GM21528 (cell line): ENCODE measurements around the gene NME3.

ENCODE experiments used
- ATAC-seq: cut with Tn5 transposase; IDR thresholded peaks from one replicate; pipeline ENCODE4 v1.9.1; 2021; ENCODE audit warnings: mild to moderate bottlenecking, moderate library complexity; ENCODE audit not compliant: unreplicated experiment, low FRiP score

NME3 gene

GRCh38 chr16:1770328-1771187 is 785 bp downstream of the NME3 start:
- ATAC-seq, result no peak

DNA sequence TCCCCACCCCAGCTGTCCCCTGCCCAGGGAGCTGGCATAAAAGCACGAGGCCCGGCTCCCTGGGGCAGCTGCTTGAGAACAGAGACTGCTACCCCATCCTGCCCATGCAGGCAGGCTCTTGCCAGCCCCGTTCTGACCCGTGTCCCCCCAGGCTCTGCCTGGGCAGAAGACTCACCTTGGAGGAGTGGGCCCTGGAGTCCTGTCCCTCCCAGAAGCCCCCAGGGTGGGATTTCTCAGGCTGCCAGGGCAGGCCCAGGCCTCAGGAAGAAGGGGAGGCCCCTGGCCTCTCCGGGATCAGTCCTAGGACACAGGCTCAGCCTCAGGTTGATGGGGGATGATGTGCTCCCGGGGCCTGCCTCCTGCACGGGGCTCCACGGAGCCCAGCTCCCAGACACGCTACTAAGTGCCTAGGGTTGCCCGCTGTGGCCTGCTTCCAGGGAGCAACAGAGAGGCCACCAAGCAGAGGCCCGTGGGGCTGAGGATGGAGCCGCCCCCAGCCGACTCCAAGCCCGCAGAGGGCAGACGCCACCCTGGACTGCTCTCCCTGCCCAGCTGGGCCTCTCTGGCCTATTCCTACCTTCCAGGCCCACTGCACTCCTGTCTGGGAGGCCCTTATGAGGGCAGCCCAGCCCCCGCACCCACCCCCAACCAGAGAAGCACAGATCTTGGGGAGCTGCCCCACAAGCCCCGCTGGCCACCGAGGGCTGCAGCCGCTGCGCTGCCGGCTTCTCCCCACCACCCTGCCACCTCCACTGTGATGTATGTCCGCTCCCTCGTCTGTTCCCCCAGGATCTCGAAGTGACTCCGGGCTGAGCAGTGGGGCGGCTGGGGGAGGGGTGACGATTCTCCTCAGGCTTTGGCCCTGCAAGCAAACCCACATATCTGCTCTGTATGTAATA is 1.7 kb downstream of the NME3 start:
- no peak for ATAC-seq

DNA sequence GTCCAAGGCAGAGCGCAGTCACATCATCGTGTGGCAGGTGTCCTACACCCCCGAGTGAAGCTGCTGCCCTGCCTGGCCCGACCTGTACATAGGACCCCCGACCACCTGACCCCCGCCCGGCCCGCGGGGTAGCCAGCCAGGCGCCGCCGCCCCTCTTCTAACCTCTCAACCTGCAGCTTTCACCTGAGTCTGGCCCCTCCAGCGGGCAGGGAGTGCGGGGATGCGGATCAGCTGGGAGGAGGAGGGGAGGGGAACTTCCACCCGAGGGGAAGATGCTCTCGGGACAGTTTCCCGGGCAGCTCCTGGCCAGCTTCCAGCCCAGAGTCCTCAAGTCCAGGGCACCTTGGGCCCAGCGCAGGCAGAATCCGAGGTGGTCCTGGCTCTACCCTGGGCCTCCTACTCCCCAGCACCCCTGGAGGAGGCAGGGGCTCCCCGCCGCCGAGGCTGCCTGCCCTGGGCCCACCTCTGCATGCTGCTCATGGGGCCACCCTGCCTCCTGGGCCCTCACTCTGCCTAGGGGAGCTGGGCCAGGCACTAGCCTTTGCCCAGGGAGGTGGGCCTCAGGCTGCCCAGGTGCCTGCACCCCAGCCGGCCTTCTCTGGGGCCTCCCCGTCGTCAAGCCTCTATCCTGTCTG is 2.5 kb downstream of the NME3 start:
- ATAC-seq, result no peak

- no peak for ATAC-seq
Measured at GRCh38 chr16:1768061-1768766, 3.1 kb downstream of the NME3 start.

DNA sequence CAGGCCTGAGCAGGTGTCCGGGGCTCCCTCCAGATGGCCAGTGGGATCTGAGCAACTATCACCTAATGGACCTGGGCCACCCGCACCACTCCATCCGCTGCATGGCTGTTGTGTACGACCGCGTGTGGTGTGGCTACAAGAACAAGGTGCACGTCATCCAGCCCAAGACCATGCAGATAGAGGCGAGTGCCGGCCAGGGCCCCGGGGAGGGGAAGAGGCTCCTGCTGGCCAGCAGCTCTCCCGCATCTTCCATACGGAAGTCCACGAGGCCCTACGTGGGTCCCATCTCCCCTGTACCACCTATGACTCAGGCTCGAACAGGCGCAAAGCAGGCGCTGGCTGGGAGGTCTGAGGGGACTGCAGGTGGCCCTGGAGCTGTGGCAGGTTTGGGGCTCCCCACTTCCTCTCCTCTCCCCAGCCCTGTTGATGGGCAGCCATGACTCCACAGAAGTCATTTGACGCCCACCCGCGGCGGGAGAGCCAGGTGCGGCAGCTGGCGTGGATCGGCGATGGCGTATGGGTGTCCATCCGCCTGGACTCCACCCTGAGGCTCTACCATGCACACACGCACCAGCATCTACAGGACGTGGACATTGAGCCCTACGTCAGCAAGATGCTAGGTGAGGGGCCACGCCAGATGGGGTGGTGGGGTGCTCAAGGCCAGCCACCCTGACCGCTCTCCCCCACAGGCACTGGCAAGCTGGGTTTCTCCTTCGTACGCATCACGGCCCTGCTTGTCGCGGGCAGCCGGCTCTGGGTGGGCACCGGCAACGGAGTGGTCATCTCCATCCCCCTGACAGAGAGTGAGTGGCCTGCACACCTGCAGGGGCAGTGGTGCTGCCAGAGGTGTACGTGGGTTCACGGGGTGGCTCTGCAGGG is 4.0 kb downstream of the NME3 start:
- no peak for ATAC-seq

- no peak for ATAC-seq
Measured at GRCh38 chr16:1766701-1767100, 4.6 kb downstream of the NME3 start.

- ATAC-seq, result no peak
Measured at GRCh38 chr16:1766231-1766630, 5.1 kb downstream of the NME3 start.

- no peak for ATAC-seq
Measured at GRCh38 chr16:1765826-1766225, 5.5 kb downstream of the NME3 start.

- no peak for ATAC-seq
Measured at GRCh38 chr16:1764971-1765370, 6.4 kb downstream of the NME3 start.

- ATAC-seq, result no peak
Measured at GRCh38 chr16:1763521-1764511, 7.5 kb downstream of the NME3 start.

DNA sequence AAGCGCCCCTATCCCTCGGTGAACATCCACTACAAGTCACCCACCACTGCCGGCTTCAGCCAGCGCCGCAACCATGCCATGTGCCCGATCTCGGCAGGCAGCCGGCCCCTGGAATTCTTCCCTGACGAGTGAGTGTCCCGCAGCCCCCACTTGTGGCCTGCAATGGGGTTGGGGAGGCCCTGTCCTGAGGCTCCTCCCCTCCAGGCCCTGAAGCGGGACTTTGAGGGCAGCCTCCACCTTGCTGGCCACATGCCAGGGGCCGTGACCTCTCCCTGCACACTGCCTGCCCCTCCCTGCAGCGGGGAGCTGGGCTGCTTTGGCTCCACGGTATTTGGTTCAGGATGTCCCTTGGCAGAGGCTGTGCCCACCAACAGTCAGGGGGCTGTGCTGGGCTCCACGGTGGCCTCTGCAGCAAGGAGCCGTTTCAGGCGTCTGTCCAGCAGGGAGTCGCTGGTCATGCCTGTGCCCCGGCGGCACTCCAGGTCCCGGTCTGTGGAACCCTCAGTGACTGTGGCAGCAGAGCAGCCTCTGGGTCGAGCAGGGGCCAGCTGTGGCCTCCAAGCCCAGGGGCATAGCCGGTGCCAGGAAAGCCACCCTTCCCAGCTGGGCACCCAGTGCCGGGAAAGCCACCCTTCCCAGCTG is 8.3 kb downstream of the NME3 start:
- no peak for ATAC-seq

DNA sequence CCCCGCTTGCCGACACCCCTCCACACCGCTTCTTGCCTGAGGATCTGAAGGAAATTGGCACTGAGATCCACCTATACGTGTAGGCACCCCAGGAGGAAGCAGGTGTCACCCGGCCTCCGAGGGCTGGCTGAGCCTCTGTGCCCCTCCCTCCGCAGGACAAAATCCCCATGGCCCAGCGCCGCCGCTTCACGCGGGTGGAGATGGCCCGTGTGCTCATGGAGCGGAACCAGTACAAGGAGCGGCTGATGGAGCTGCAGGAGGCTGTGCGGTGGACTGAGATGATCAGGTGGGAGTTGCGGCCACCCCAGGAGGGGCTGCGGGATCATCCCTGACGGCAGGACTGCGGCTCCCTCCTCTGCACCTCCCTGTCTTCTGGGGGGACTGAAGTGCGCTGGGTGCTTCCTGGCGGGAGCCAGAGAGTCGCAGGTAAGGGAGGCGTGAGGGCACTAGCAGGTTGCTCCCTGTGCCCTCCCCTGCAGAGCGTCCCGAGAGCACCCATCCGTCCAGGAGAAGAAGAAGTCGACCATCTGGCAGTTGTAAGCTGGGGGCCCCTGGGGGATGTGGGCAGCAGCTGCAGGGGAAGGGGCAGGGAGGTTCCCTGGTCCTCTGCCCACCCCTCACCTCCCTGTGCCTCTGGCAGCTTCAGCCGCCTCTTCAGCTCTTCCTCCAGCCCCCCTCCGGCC is 9.0 kb downstream of the NME3 start:
- no peak for ATAC-seq

- no peak for ATAC-seq
Measured at GRCh38 chr16:1761751-1762150, 9.6 kb downstream of the NME3 start.

DNA sequence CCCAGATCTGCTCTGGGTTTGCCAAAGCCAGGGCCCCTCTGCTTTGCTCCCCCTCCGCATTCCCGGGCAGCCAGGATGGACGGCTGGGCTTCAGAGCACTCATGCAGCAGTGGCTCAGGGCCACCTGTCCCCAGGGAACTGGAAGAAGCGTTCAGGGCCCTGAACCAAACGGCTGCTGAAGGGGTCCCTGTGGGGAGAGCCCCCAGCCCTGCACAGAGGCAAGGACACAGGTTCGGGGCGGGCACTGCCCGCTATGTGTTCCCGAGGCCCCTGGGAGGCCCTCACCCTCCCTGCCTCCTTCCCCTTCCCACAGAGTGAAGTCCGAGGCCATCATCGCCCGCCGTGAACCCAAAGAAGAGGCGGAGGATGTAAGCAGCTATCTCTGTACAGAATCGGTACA is 10.4 kb downstream of the NME3 start:
- ATAC-seq, result no peak

DNA sequence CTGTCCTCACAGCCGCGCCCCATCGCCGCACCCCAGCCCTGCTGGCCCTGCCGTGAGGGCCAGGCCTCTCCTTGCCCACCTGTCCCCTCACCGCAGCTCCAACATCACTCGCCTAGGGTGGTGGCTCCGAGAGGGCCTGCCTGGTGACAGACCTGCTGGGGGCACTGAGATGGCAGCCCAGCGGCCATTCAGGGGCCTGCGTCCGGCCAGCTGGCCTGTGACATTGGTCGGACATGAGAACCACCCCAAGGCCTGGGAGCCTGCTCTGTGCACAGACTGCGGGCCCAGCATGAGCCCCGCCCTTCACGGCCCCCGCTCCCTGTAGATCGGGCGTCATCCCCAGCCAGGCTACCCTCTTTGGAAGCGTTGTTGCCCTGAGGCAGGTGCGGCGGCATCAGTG is 11.8 kb downstream of the NME3 start:
- no peak for ATAC-seq

GRCh38 chr16:1758923-1759322 is 12.4 kb downstream of the NME3 start:
- ATAC-seq, result no peak

DNA sequence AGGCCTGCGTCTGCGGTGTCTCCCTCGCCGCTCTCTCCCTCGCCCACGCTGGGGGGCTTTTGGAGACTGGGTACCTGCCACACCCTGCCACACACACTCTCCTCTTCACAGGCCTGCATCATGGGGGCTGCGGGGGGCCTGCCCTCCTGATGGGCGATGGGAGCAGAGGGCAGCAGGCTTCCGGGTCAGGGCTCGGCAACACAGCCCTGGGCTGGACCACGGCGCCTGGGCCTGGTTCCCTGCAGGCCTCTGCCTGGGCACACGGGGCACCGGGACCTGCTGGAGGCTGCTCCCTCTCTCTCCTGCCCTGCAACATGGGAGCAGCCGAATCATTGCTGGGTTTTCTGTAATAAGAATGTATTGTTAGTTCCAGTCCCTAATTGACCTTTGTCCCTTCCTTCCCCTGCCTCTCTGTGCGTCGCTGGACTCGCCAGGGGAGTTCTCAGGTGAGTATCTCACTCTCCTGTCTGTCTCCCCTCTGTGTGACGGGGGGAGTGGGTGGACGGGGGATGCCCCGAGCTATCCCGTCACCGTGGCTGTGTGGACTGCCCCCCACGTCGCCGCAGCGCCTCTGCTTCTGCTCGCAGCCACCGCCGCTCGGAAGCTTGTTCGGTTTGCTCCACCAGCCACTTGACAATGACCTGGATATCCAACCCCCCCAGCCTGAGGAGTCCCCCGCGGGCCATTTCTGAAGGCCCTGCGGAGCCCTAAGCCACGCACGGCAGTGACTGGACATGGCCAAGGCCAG is 13.5 kb downstream of the NME3 start:
- no peak for ATAC-seq
